ENCODE data around the gene PSMC3IP.

Gene PSMC3IP

GRCh38 chr17:42531455-42532354, 45.8 kb downstream of the PSMC3IP start (continued):
- no peak for TF ChIP-seq ZNF280D (tag by site-specific recombination; IDR thresholded peaks at IDR 0.05)
- TF ChIP-seq OSR2 (tag by site-specific recombination; IDR thresholded peaks at IDR 0.05): 0 out of 2 replicates have a peak, but pooled peaks have one; percentile 19
- peak; percentile 71; the same call in 1 of the 2 replicates for TF ChIP-seq ZNF561 (tag by site-specific recombination; IDR thresholded peaks at IDR 0.05; ENCODE audit: borderline replicate concordance)
- peak; percentile 19; the same call in 1 of the 2 replicates for TF ChIP-seq ZBTB8A (tag by site-specific recombination; IDR thresholded peaks at IDR 0.05)
- TF ChIP-seq ZNF600 (tag by site-specific recombination; IDR thresholded peaks at IDR 0.05): peak; percentile 57
- TF ChIP-seq ZNF701 (tag by site-specific recombination; IDR thresholded peaks at IDR 0.05): no peak
- TF ChIP-seq, protein P1, sequence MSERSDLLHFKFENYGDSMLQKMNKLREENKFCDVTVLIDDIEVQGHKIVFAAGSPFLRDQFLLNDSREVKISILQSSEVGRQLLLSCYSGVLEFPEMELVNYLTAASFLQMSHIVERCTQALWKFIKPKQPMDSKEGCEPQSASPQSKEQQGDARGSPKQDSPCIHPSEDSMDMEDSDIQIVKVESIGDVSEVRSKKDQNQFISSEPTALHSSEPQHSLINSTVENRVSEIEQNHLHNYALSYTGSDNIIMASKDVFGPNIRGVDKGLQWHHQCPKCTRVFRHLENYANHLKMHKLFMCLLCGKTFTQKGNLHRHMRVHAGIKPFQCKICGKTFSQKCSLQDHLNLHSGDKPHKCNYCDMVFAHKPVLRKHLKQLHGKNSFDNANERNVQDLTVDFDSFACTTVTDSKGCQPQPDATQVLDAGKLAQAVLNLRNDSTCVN (tag by site-specific recombination; optimal IDR thresholded peaks at IDR 0.05): peak; percentile 44
- no peak for TF ChIP-seq ZNF707 (tag by site-specific recombination; IDR thresholded peaks at IDR 0.05)
- TF ChIP-seq ZNF514 (tag by site-specific recombination; IDR thresholded peaks at IDR 0.05): no peak
- no peak for TF ChIP-seq ZNF426 (tag by site-specific recombination; IDR thresholded peaks at IDR 0.05)
- TF ChIP-seq, protein P2, sequence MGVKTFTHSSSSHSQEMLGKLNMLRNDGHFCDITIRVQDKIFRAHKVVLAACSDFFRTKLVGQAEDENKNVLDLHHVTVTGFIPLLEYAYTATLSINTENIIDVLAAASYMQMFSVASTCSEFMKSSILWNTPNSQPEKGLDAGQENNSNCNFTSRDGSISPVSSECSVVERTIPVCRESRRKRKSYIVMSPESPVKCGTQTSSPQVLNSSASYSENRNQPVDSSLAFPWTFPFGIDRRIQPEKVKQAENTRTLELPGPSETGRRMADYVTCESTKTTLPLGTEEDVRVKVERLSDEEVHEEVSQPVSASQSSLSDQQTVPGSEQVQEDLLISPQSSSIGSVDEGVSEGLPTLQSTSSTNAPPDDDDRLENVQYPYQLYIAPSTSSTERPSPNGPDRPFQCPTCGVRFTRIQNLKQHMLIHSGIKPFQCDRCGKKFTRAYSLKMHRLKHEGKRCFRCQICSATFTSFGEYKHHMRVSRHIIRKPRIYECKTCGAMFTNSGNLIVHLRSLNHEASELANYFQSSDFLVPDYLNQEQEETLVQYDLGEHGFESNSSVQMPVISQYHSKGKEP (tag by site-specific recombination; IDR thresholded peaks at IDR 0.05): peak; percentile 99
- TF ChIP-seq, protein P3, sequence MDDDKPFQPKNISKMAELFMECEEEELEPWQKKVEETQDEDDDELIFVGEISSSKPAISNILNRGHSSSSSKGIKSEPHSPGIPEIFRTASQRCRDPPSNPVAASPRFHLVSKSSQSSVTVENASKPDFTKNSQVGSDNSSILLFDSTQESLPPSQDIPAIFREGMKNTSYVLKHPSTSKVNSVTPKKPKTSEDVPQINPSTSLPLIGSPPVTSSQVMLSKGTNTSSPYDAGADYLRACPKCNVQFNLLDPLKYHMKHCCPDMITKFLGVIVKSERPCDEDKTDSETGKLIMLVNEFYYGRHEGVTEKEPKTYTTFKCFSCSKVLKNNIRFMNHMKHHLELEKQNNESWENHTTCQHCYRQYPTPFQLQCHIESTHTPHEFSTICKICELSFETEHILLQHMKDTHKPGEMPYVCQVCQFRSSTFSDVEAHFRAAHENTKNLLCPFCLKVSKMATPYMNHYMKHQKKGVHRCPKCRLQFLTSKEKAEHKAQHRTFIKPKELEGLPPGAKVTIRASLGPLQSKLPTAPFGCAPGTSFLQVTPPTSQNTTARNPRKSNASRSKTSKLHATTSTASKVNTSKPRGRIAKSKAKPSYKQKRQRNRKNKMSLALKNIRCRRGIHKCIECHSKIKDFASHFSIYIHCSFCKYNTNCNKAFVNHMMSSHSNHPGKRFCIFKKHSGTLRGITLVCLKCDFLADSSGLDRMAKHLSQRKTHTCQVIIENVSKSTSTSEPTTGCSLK (tag by site-specific recombination; IDR thresholded peaks at IDR 0.05): no peak
- TF ChIP-seq IKZF3 (tag by site-specific recombination; IDR thresholded peaks at IDR 0.05): peak; percentile 80
- TF ChIP-seq ZNF335 (tag by site-specific recombination; conservative IDR thresholded peaks at IDR 0.05): peak; percentile 43
- 0 out of 2 replicates have a peak, but pooled peaks have one; percentile 37 for TF ChIP-seq ZSCAN30 (tag by site-specific recombination; IDR thresholded peaks at IDR 0.05)
- TF ChIP-seq ZBTB17 (tag by site-specific recombination; IDR thresholded peaks at IDR 0.05): peak; percentile 80
- TF ChIP-seq ZNF2 (tag by site-specific recombination; IDR thresholded peaks at IDR 0.05): no peak
